SK-N-SH (cell line): ENCODE results near the gene LCP2. TPM values are rescaled to one million over a fixed set of nuclear protein-coding genes. Genes with fewer than 3 reads are reported as not detected.

Experiments
- CTCF ChIA-PET: fragments of 300-600, 350-600 bp; formaldehyde crosslinking; extraction: SDS; loops from one replicate; lab custom pipeline; 2021; lab: Yijun Ruan, JAX
- POLR2A ChIA-PET: fragments of 350-600 bp; sonication (Branson Sonifier 250); formaldehyde crosslinking; extraction: SDS; loops from one replicate; lab custom pipeline; 2020; ENCODE audit warnings: antibody characterized with exemption, inconsistent platforms; lab: Yijun Ruan, JAX
- DNase-seq: peaks from one replicate; pipeline ENCODE4 v3.0.0; 2012
- H2AFZ ChIP-seq: fragments of 200-600 bp; sonication (generic); 2 replicates; pipeline ENCODE4 v1.8.1; 2016; ENCODE audit warnings: antibody characterized with exemption, mild to moderate bottlenecking, low read depth
- H3F3A ChIP-seq: fragments of 200-600 bp; sonication (generic); replicated peaks from 2 replicates; pipeline ENCODE3; 2016; ENCODE audit warnings: antibody characterized with exemption, mild to moderate bottlenecking; ENCODE audit not compliant: insufficient read depth
- H3K27ac ChIP-seq, 2 experiments: fragments of 200-500 bp in 1 of 2; fragments of 200-600 bp in 1 of 2; sonication (Bioruptor generic) in 1 of 2; sonication (generic), shearing (Covaris generic) in 1 of 2; 2 replicates each; pipeline versions ENCODE4 v1.5.1 to v1.6.1; 2014 to 2016; ENCODE audit warnings: low read depth in 2 of 2, inconsistent platforms in 1 of 2, low read length in 1 of 2, mild to moderate bottlenecking in 1 of 2, mixed read lengths in 1 of 2
- H3K27me3 ChIP-seq: fragments of 200-600 bp; sonication (generic), shearing (Covaris generic); 2 replicates; pipeline ENCODE4 v1.6.1; 2016; ENCODE audit warnings: mixed run types; ENCODE audit not compliant: insufficient read depth
- H3K36me3 ChIP-seq, 2 experiments: fragments of 200-500 bp in 1 of 2; fragments of 200-600 bp in 1 of 2; sonication (Bioruptor generic) in 1 of 2; sonication (generic) in 1 of 2; replicated peaks in 1 of 2; 2 replicates each; pipeline versions ENCODE3 to v1.5.1; 2014 to 2016; ENCODE audit warnings: low read length in 1 of 2, mild to moderate bottlenecking in 1 of 2; ENCODE audit not compliant: insufficient read depth in 2 of 2, control insufficient read depth in 1 of 2
- H3K4me1 ChIP-seq, 2 experiments: fragments of 200-500 bp in 1 of 2; fragments of 200-600 bp in 1 of 2; sonication (Bioruptor generic) in 1 of 2; sonication (generic), shearing (Covaris generic) in 1 of 2; 2 replicates each; pipeline versions ENCODE4 v1.5.1 to v1.6.1; 2014 to 2016; ENCODE audit warnings: low read depth in 1 of 2, low read length in 1 of 2, mixed run types in 1 of 2; ENCODE audit not compliant: insufficient read depth in 2 of 2, control insufficient read depth in 1 of 2
- H3K4me2 ChIP-seq: fragments of 200-600 bp; sonication (generic), shearing (Covaris generic); 2 replicates; pipeline ENCODE4 v1.6.1; 2017; ENCODE audit warnings: mixed run types
- H3K4me3 ChIP-seq, 2 experiments: fragments of 200-500 bp in 1 of 2; fragments of 200-600 bp in 1 of 2; sonication (Bioruptor generic) in 1 of 2; sonication (generic), shearing (Covaris generic) in 1 of 2; 2 replicates each; pipeline versions ENCODE4 v1.5.1 to v1.8.1; 2014 to 2016; ENCODE audit warnings: low read depth in 2 of 2, inconsistent platforms in 1 of 2, low read length in 1 of 2, mild to moderate bottlenecking in 1 of 2, mixed read lengths in 1 of 2, moderate library complexity in 1 of 2
- H3K79me2 ChIP-seq: fragments of 200-600 bp; sonication (generic); 2 replicates; pipeline ENCODE4 v1.8.1; 2017; ENCODE audit warnings: mild to moderate bottlenecking; ENCODE audit not compliant: insufficient read depth
- H3K9ac ChIP-seq: fragments of 200-600 bp; sonication (generic); 2 replicates; pipeline ENCODE4 v1.6.1; 2017; ENCODE audit warnings: mixed run types
- H3K9me2 ChIP-seq: fragments of 200-600 bp; sonication (generic); 2 replicates; pipeline ENCODE4 v1.6.1; 2017; ENCODE audit warnings: mixed run types
- H3K9me3 ChIP-seq: fragments of 200-600 bp; sonication (generic); 2 replicates; pipeline ENCODE4 v1.6.1; 2017; ENCODE audit warnings: mixed run types, mild to moderate bottlenecking, moderate library complexity
- H4K20me1 ChIP-seq: fragments of 200-600 bp; sonication (generic); 2 replicates; pipeline ENCODE4 v1.6.1; 2017; ENCODE audit warnings: mild to moderate bottlenecking, mixed run types; ENCODE audit not compliant: insufficient read depth
- CTCF ChIP-seq: fragments of 200-600 bp; sonication (generic); IDR thresholded peaks from 2 replicates; pipeline ENCODE4 v1.6.1; 2017; ENCODE audit warnings: antibody characterized with exemption, mild to moderate bottlenecking, moderate library complexity
- EZH2phosphoT487 ChIP-seq: fragments of 200-600 bp; sonication (generic); IDR thresholded peaks from 2 replicates; pipeline ENCODE4 v1.6.1; 2017; ENCODE audit warnings: low read depth, mixed run types, mild to moderate bottlenecking, antibody characterized with exemption, moderate library complexity, borderline replicate concordance
- FOSL2 ChIP-seq: IDR thresholded peaks from 2 replicates; pipeline ENCODE4 v1.4.0; 2012; ENCODE audit warnings: low read depth, mild to moderate bottlenecking, moderate library complexity, borderline replicate concordance
- MAX ChIP-seq: IDR thresholded peaks from 2 replicates; pipeline ENCODE4 v1.4.0; 2012; ENCODE audit warnings: low read depth
- MEF2A ChIP-seq: IDR thresholded peaks from 2 replicates; pipeline ENCODE4 v1.4.0; 2012; ENCODE audit warnings: low read depth, borderline replicate concordance
- MXI1 ChIP-seq: IDR thresholded peaks from 2 replicates; pipeline ENCODE4 v1.6.1; 2012; ENCODE audit warnings: mild to moderate bottlenecking, low read depth, low read length, improper control_type of control experiment
- NFIC ChIP-seq: IDR thresholded peaks from 2 replicates; pipeline ENCODE4 v1.4.0; 2012; ENCODE audit warnings: borderline replicate concordance
- REST ChIP-seq: IDR thresholded peaks from 2 replicates; pipeline ENCODE4 v1.6.1; 2012; ENCODE audit warnings: mild to moderate bottlenecking, low read depth, low read length, moderate library complexity
- RFX5 ChIP-seq: IDR thresholded peaks from 2 replicates; pipeline ENCODE4 v1.6.1; 2012; ENCODE audit warnings: mild to moderate bottlenecking, improper control_type of control experiment, low read length
- SIN3A ChIP-seq: IDR thresholded peaks from 2 replicates; pipeline ENCODE4 v1.6.1; 2012; ENCODE audit warnings: low read depth, mild to moderate bottlenecking, low read length, moderate library complexity, borderline replicate concordance
- SMC3 ChIP-seq: IDR thresholded peaks from 2 replicates; pipeline ENCODE4 v1.6.1; 2012; ENCODE audit warnings: low read depth, low read length, improper control_type of control experiment
- TCF12 ChIP-seq: IDR thresholded peaks from 2 replicates; pipeline ENCODE4 v1.4.0; 2012
- TEAD4 ChIP-seq: IDR thresholded peaks from 2 replicates; pipeline ENCODE4 v1.4.0; 2012; ENCODE audit warnings: mild to moderate bottlenecking, borderline replicate concordance; ENCODE audit not compliant: insufficient read depth
- USF2 ChIP-seq: fragments of 150-350 bp; IDR thresholded peaks from 2 replicates; pipeline ENCODE4 v1.6.1; 2017; ENCODE audit warnings: antibody characterized with exemption, low read length, low read depth, borderline replicate concordance
- YY1 ChIP-seq: IDR thresholded peaks from 2 replicates; pipeline ENCODE4 v1.4.0; 2012; ENCODE audit warnings: low read depth, mild to moderate bottlenecking
- WGBS: methylation state at CpG from one replicate; pipeline ENCODE4 v1.1.6; 2017; ENCODE audit warnings: low lambda C conversion rate; 5-methylcytosine and 5-hydroxymethylcytosine counted together
- polyA plus RNA-seq, 3 experiments: library from polyadenylated mRNA; depleted of rRNA; stranded (reverse); fragments of >200 nt; gene quantifications; 2 replicates each; pipeline ENCODE4 v1.2.3, GENCODE V29; 2012

The LCP2 gene
- polyA plus RNA-seq, 1 of the 3 experiments (the other 2 are of a cell fraction): not detected

GRCh38 chr5:170343177-170343576 is 45.6 kb upstream of the LCP2 start:
- peaks cover 7% of the 10 kb centered on the region; the same call in 1 of the 2 replicates for H3K27me3 ChIP-seq
- no peaks in the 10 kb centered on the region for H3K9me3 ChIP-seq
- no peak overlapping the region for H3K27ac ChIP-seq
- TF ChIP-seq EZH2phosphoT487 (no peak), NFIC (no peak), FOSL2 (no peak), TCF12 (no peak), MEF2A (no peak), SIN3A (no peak), REST (no peak), CTCF (no peak), SMC3 (no peak), YY1 (no peak)
- no peaks in the 10 kb centered on the region for H3F3A ChIP-seq
- H2AFZ ChIP-seq: no peak overlapping the region
- no peaks in the 10 kb centered on the region for H4K20me1 ChIP-seq
- H3K36me3 ChIP-seq: no peaks in the 10 kb centered on the region
- no peaks in the 10 kb centered on the region for H3K9me2 ChIP-seq
- WGBS: 52% methylated on average over 3 of the region's 3 CpGs
- ChIA-PET POLR2A (no interaction called here), CTCF (interaction anchor here (0.6 kb wide), 1 partner anchor 31 kb away, joined by 3 read pairs; no protein-coding TSS in a partner anchor)
- no peak overlapping the region for H3K4me2 ChIP-seq
- no peak for DNase-seq
- H3K4me3 ChIP-seq: no peak overlapping the region
- H3K79me2 ChIP-seq: no peaks in the 10 kb centered on the region
- H3K4me1 ChIP-seq: no peaks in the 10 kb centered on the region
- no peak overlapping the region for H3K9ac ChIP-seq

GRCh38 chr5:170342153-170342725 is 44.7 kb upstream of the LCP2 start:
- H3K9ac ChIP-seq: no peak overlapping the region
- H3K4me1 ChIP-seq: no peaks in the 10 kb centered on the region
- H3K79me2 ChIP-seq: no peaks in the 10 kb centered on the region
- H4K20me1 ChIP-seq: no peaks in the 10 kb centered on the region
- no peaks in the 10 kb centered on the region for H3K9me3 ChIP-seq
- no peak overlapping the region for H2AFZ ChIP-seq
- no peaks in the 10 kb centered on the region for H3K9me2 ChIP-seq
- ChIA-PET CTCF (interaction anchor here (2.2 kb wide), 1 partner anchor 79 kb away, joined by 6 read pairs; no protein-coding TSS in a partner anchor), POLR2A (no interaction called here)
- H3F3A ChIP-seq: no peaks in the 10 kb centered on the region
- H3K27ac ChIP-seq: no peak overlapping the region
- 29% methylated on average over 8 of the region's 8 CpGs for WGBS
- no peak overlapping the region for H3K4me3 ChIP-seq
- no peaks in the 10 kb centered on the region; the same call in 1 of the 2 replicates for H3K27me3 ChIP-seq
- H3K4me2 ChIP-seq: no peak overlapping the region
- H3K36me3 ChIP-seq: no peaks in the 10 kb centered on the region
- DNase-seq: no peak
- TF ChIP-seq MXI1: no peak
- no peak for TF ChIP-seq TEAD4
- no peak for TF ChIP-seq USF2
- no peak for TF ChIP-seq RFX5
- TF ChIP-seq MAX: no peak
- TF ChIP-seq, all 33 proteins: peak for 0
